Hepatocyte (in vitro differentiated cells): Measurements from ENCODE around the gene LRRC4C.

Experiments used
- CTCF ChIP-seq: fragments of 200-600 bp; sonication (generic); IDR thresholded peaks from 2 replicates; pipeline ENCODE4 v1.5.1; 2016; ENCODE audit warnings: antibody characterized with exemption, mild to moderate bottlenecking; ENCODE audit not compliant: poor library complexity
- EZH2 ChIP-seq: fragments of 200-600 bp; sonication (generic); IDR thresholded peaks from 2 replicates; pipeline ENCODE4 v1.6.1; 2016; ENCODE audit warnings: antibody characterized with exemption, mild to moderate bottlenecking, borderline replicate concordance
- EZH2phosphoT487 ChIP-seq: fragments of 200-600 bp; sonication (generic); IDR thresholded peaks from one replicate; pipeline ENCODE4 v1.6.1; 2018; ENCODE audit warnings: antibody characterized with exemption, mild to moderate bottlenecking, low read depth, moderate library complexity; ENCODE audit not compliant: unreplicated experiment, severe bottlenecking

GRCh38 chr11:40162901-40163883 lies 1296.3 kb downstream of the LRRC4C start:
- TF ChIP-seq CTCF = no peak
- TF ChIP-seq EZH2 = no peak
- no peak for TF ChIP-seq EZH2phosphoT487
